Adrenal gland (tissue), 5 donors: Measurements from ENCODE around the gene SLC16A1.

Experiments used
- CTCF ChIP-seq, 6 experiments: fragments of 450-650 bp in 4 of 6; fragments of 200-600 bp in 2 of 6; sonication (generic) in 1 of 6; IDR thresholded peaks; 1 replicate in 5 of 6; 2 replicates in 1 of 6; pipeline versions ENCODE4 v1.5.1 to v1.8.0; 2016 to 2021; ENCODE audit warnings: antibody characterized with exemption in 6 of 6, mild to moderate bottlenecking in 2 of 6, moderate library complexity in 1 of 6
- POLR2A ChIP-seq, 2 donors: fragments of 450-650 bp; IDR thresholded peaks; one replicate each; pipeline ENCODE4 v1.6.1; 2017; ENCODE audit warnings: antibody characterized with exemption in 2 of 2, mild to moderate bottlenecking in 2 of 2, moderate library complexity in 1 of 2
- donor health status: DM: no; HTN: no; CAD: no.

GRCh38 chr1:112902221-112902620 lies 53.8 kb downstream of the SLC16A1 start:
- TF ChIP-seq CTCF (IDR thresholded peaks at IDR 0.05) (no peak), POLR2A (IDR thresholded peaks at IDR 0.05) (no peak)
